Suprapubic skin (tissue), 4 donors: ENCODE data around the gene RSPO1.
"Not testable (repeated sequence)": the region's sequence is repeated elsewhere in the genome, so short reads cannot be mapped to it uniquely, and the experiment has no call there.

ENCODE experiments used
- CTCF ChIP-seq, 2 donors: fragments of 200-600 bp in 1 of 2; fragments of 450-650 bp in 1 of 2; sonication (generic) in 1 of 2; IDR thresholded peaks; one replicate each; pipeline ENCODE4 v1.5.1; 2016 to 2019; ENCODE audit warnings: antibody characterized with exemption in 2 of 2, mild to moderate bottlenecking in 1 of 2, moderate library complexity in 1 of 2
- POLR2A ChIP-seq, 2 donors: fragments of 450-650 bp; IDR thresholded peaks; one replicate each; pipeline ENCODE4 v1.6.1; 2017; ENCODE audit warnings: antibody characterized with exemption in 2 of 2, mild to moderate bottlenecking in 2 of 2, moderate library complexity in 2 of 2
- POLR2AphosphoS5 ChIP-seq, 3 donors: sonication (generic); formaldehyde crosslinking; IDR thresholded peaks; one replicate each; pipeline ENCODE4 v1.6.1; 2017; ENCODE audit warnings: antibody characterized with exemption in 3 of 3

GRCh38 chr1:37584544-37584943 lies 50.1 kb downstream of the RSPO1 start:
- not testable (repeated sequence) for TF ChIP-seq POLR2AphosphoS5, CTCF, POLR2A (IDR thresholded peaks at IDR 0.05)
